Measurements from ENCODE around the gene THSD7B.

THSD7B gene

DNA sequence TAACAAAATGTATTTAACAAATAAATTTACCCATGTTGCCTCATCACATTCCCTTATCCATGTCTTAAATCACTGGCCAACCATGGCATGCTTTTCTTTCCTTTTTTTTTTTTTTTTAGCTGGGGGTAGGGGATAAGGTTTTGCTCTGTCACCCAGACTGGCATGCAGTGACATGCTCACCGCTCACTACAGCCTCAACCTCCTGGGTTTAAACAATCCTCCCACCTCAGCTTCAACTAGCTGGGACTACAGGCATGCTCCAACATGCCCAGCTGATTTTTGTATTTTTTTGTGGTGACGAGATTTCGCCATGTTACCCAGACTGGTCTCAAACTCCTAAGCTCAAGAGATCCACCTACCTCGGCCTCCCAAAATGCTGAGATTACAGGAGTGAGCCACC is 266.4 kb downstream of the THSD7B start:
- H3K27ac ChIP-seq, result no peak overlapping the region
- no peak for TF ChIP-seq ZFX (IDR thresholded peaks at IDR 0.05; ENCODE audit: borderline replicate concordance)
- TF ChIP-seq, protein P1, sequence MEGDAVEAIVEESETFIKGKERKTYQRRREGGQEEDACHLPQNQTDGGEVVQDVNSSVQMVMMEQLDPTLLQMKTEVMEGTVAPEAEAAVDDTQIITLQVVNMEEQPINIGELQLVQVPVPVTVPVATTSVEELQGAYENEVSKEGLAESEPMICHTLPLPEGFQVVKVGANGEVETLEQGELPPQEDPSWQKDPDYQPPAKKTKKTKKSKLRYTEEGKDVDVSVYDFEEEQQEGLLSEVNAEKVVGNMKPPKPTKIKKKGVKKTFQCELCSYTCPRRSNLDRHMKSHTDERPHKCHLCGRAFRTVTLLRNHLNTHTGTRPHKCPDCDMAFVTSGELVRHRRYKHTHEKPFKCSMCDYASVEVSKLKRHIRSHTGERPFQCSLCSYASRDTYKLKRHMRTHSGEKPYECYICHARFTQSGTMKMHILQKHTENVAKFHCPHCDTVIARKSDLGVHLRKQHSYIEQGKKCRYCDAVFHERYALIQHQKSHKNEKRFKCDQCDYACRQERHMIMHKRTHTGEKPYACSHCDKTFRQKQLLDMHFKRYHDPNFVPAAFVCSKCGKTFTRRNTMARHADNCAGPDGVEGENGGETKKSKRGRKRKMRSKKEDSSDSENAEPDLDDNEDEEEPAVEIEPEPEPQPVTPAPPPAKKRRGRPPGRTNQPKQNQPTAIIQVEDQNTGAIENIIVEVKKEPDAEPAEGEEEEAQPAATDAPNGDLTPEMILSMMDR (IDR thresholded peaks at IDR 0.05), result no peak

DNA sequence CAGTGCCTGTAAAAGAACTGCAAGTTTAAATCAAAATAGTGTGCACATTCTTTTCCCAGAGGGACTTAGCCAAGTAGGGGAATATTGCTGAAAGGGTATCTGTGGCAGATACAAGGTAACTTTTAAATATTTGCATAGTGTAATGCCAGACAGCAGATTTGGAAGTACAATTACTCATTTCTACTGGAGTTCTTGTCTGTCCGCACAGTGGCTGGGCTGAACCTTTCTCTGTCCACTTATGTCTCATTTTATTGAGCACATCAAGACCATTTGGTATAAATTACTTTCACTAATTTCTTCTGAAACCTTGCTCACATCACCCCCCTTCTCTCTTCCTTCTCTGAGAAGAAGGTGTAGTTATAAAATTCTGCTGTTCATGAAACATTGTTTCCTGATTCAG is 271.3 kb downstream of the THSD7B start:
- TF ChIP-seq, protein P1 (IDR thresholded peaks at IDR 0.05), result no peak
- TF ChIP-seq ZFX (IDR thresholded peaks at IDR 0.05; ENCODE audit: borderline replicate concordance), result no peak

DNA sequence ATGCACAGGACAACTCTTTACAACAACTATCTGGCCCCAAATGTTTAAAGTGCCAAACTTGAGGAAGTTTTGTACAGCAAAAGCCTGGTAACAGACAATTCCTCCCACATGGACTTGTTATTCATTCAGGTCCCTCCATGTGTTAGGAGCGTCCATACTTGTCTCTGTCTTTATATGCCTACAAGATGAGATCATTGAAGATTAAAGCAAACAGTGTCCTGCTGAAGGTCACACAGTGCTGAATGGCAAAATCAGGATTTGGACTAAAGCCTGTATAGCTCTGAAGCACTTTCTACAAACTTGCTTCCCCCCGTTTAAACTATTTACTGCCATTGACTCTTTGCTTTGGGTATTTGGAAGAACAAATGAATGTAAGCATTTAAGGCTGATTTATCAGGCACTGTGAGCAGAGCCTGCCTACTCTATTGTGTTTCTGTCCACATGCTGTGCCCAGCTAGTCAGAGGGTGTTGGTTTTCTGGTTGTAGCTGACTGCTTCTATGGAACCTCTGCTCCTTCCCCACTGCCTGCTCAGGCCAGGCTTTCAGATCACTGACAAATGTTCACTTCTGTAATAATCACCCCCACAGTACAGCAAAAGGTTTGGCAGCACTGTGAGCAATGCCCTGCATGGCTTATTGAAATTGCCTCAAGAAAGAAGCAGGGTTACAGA is 274.3 kb downstream of the THSD7B start:
- TF ChIP-seq, protein P1 (IDR thresholded peaks at IDR 0.05), result no peak
- TF ChIP-seq ZFX (IDR thresholded peaks at IDR 0.05; ENCODE audit: borderline replicate concordance), result no peak
- H3K27ac ChIP-seq, result no peak overlapping the region

More for the DNA sequence above, 271.3 kb downstream of the THSD7B start:
- H3K27ac ChIP-seq, result no peak overlapping the region

DNA sequence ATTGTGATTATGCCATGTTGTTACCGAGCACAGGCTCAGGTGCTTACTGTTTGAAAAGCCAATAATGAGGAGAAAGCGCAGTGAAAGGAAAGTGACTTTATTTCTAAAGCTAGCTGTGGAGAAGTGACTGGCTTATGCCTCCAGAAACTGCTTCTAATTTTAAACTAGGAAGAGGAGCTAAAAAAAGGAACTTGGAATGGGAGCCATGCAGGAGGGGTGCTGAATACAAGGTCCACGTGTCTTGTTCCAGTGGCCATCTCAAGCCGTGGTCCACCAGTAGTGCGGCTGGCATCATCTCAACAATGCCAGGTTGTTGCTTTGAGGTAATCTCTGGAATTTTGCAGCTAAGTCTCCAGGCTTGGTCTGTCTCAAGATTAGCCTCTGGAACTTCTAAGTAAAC is 282.0 kb downstream of the THSD7B start:
- no peak overlapping the region for H3K27ac ChIP-seq
- TF ChIP-seq ZFX (IDR thresholded peaks at IDR 0.05; ENCODE audit: borderline replicate concordance), result no peak
- TF ChIP-seq, protein P1 (IDR thresholded peaks at IDR 0.05), result no peak

DNA sequence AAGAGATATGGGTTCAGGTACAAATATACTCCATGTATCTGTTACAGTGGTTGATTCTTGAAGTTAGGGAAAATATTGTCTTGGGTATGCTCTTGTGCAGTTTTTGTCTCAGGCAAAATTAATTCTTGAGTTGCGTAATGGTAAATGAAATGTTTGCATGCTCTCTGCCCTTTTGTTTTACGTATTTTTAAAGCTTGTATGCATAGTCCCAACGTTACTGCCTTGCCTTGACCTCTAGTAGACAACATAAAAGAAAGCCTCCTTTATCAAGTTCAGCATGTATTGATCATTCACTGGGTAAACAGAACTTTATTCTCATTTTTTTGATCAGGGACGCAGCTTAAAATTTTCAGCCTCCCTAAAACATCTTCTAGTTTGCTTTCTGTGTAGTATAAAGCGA is 283.1 kb downstream of the THSD7B start:
- no peak for TF ChIP-seq ZFX (IDR thresholded peaks at IDR 0.05; ENCODE audit: borderline replicate concordance)
- TF ChIP-seq, protein P1 (IDR thresholded peaks at IDR 0.05), result no peak
- no peak overlapping the region for H3K27ac ChIP-seq

DNA sequence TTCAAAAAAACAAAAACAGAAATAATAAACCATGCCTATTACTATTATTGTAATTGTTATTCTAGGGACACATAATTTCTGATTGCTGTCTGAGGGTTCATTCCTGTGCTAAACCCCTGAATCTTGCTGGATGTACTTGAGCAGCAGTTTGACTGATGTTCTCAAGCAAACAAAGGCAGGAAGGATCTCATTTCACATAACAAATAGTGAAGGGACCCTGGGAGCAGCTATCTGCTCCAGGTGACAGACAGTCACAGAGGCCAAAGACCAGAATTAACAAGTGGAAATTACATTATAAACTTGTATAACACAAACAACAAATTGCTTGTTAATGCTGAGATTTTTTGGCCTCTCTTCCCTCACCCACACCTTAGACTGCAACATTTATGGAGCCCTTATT is 284.2 kb downstream of the THSD7B start:
- H3K27ac ChIP-seq, result no peak overlapping the region
- TF ChIP-seq, protein P1 (IDR thresholded peaks at IDR 0.05), result no peak
- TF ChIP-seq ZFX (IDR thresholded peaks at IDR 0.05; ENCODE audit: borderline replicate concordance), result no peak

DNA sequence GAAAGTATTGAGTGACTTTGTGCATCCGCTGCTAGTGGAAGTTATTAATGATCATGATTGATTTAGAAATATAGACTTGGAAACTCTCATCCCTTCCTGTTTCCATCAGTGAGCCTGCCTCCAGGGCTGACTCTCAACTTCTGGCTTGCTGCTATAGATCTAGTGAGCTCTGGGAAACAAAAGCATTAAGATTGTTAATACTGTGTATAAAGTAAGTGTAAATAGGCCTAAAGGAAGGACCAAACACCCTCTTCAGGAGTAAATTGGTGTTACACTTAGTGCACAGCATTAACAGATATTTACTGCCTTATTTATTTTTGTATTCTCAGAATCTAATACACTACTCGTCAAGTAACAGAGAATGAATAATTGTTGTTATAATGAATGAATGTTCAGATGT is 285.6 kb downstream of the THSD7B start:
- H3K27ac ChIP-seq, result no peak overlapping the region
- TF ChIP-seq, protein P1 (IDR thresholded peaks at IDR 0.05), result peak; percentile 16; the same call in 1 of the 2 replicates
- TF ChIP-seq ZFX (IDR thresholded peaks at IDR 0.05; ENCODE audit: borderline replicate concordance), result no peak
